Neutrophil (primary cell): Measurements from ENCODE around the gene CPAMD8.

Experiments
- H3K27ac ChIP-seq: fragments of 200-600 bp; sonication (generic); 2 replicates; pipeline ENCODE4 v1.5.1; 2016; ENCODE audit warnings: mild to moderate bottlenecking, moderate library complexity
- H3K27me3 ChIP-seq: fragments of 200-600 bp; sonication (generic); 2 replicates; pipeline ENCODE4 v1.6.0; 2016; ENCODE audit warnings: mild to moderate bottlenecking
- H3K36me3 ChIP-seq: fragments of 200-600 bp; sonication (generic); 2 replicates; pipeline ENCODE4 v1.5.1; 2017
- H3K4me1 ChIP-seq, 2 experiments: fragments of 200-600 bp in 1 of 2; sonication (generic) in 1 of 2; 1 replicate in 1 of 2; 2 replicates in 1 of 2; pipeline versions ENCODE4 v1.5.1 to v1.6.1; 2013 to 2016; ENCODE audit warnings: low read depth in 1 of 2, low read length in 1 of 2, mild to moderate bottlenecking in 1 of 2, moderate library complexity in 1 of 2; ENCODE audit not compliant: control insufficient read depth in 1 of 2, insufficient read depth in 1 of 2
- H3K4me3 ChIP-seq, 2 experiments: fragments of 200-600 bp in 1 of 2; sonication (generic) in 1 of 2; 1 replicate in 1 of 2; 2 replicates in 1 of 2; pipeline ENCODE4 v1.5.1; 2013 to 2016; ENCODE audit warnings: low read depth in 1 of 2, low read length in 1 of 2, mild to moderate bottlenecking in 1 of 2, moderate library complexity in 1 of 2
- H3K9me3 ChIP-seq: fragments of 200-600 bp; sonication (generic); 2 replicates; pipeline ENCODE4 v1.5.1; 2016
- TF ChIP-seq, protein P1 (sequence below): fragments of 200-600 bp; sonication (generic); IDR thresholded peaks from 2 replicates; pipeline ENCODE4 v1.5.1; 2016; ENCODE audit warnings: antibody characterized with exemption

Gene CPAMD8

GRCh38 chr19:17061691-17062090 is 35.1 kb upstream of the CPAMD8 start:
- TF ChIP-seq, protein P1, sequence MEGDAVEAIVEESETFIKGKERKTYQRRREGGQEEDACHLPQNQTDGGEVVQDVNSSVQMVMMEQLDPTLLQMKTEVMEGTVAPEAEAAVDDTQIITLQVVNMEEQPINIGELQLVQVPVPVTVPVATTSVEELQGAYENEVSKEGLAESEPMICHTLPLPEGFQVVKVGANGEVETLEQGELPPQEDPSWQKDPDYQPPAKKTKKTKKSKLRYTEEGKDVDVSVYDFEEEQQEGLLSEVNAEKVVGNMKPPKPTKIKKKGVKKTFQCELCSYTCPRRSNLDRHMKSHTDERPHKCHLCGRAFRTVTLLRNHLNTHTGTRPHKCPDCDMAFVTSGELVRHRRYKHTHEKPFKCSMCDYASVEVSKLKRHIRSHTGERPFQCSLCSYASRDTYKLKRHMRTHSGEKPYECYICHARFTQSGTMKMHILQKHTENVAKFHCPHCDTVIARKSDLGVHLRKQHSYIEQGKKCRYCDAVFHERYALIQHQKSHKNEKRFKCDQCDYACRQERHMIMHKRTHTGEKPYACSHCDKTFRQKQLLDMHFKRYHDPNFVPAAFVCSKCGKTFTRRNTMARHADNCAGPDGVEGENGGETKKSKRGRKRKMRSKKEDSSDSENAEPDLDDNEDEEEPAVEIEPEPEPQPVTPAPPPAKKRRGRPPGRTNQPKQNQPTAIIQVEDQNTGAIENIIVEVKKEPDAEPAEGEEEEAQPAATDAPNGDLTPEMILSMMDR, result no peak
- Histone ChIP-seq H3K36me3 (peaks cover 24% of the 10 kb centered on the region), H3K27ac (peak overlapping the region; percentile 53), H3K27me3 (no peaks in the 10 kb centered on the region), H3K4me3 (no peak overlapping the region), H3K9me3 (no peaks in the 10 kb centered on the region), H3K4me1 (peaks cover 10 to 19% of the 10 kb centered on the region in 2 experiments)

DNA sequence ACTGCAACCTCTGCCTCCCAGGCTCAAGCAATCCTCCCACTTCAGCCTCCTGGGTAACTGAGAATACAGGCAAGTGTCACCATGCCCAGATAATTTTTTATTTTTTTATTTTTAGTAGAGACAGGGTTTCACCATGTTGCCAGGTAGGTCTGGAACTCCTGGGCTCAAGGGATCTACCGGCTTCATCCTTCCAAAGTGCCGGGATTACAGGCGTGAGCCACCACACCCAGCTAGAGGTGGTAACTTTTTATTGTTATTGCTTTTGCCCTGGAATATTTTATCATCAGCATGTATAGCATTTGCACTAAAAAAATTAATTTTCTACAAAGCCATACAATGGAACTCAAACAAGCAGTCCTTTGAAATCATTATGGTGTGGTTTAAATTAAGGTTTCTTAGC is 34.6 kb upstream of the CPAMD8 start:
- Histone ChIP-seq H3K27me3 (no peaks in the 10 kb centered on the region), H3K9me3 (no peaks in the 10 kb centered on the region), H3K4me1 (peaks cover 5 to 14% of the 10 kb centered on the region in 2 experiments), H3K27ac (peak overlapping the region; percentile 53), H3K4me3 (no peak overlapping the region), H3K36me3 (peaks cover 28% of the 10 kb centered on the region)
- TF ChIP-seq, protein P1, result no peak

DNA sequence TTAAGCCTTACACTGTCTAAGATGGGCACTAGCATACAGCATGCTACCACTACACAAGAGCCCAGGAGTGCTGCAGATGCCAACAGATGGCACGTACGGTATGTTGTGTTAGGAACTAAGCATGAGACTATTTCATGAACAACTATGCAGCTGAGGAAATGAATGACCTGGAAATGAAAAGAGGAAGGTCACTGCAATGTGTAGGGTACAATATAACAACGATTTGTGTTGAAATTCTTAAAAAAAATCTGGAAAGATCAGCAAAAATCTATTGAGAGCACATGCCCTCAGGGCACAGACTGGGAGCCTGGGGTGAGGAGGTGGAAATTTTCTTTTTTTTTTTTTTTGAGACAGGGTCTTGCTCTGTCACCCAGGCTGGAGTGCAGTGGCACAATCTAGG is 34.2 kb upstream of the CPAMD8 start:
- no peak overlapping the region for H3K4me3 ChIP-seq
- no peaks in the 10 kb centered on the region for H3K27me3 ChIP-seq
- peaks cover 4 to 12% of the 10 kb centered on the region in 2 experiments for H3K4me1 ChIP-seq
- peaks cover 32% of the 10 kb centered on the region for H3K36me3 ChIP-seq
- TF ChIP-seq, protein P1, result no peak
- H3K27ac ChIP-seq, result peak overlapping the region; percentile 53
- no peaks in the 10 kb centered on the region for H3K9me3 ChIP-seq

- peaks cover 46% of the 10 kb centered on the region for H3K36me3 ChIP-seq
- TF ChIP-seq, protein P1, result no peak
- H3K9me3 ChIP-seq, result no peaks in the 10 kb centered on the region
- no peak overlapping the region for H3K4me3 ChIP-seq
- H3K27me3 ChIP-seq, result no peaks in the 10 kb centered on the region
- H3K27ac ChIP-seq, result no peak overlapping the region
- H3K4me1 ChIP-seq, result peaks cover 4 to 12% of the 10 kb centered on the region in 2 experiments
Observed at GRCh38 chr19:17058236-17058635, 31.6 kb upstream of the CPAMD8 start.

GRCh38 chr19:17055636-17056035 is 29.0 kb upstream of the CPAMD8 start:
- TF ChIP-seq, protein P1, result no peak
- no peaks in the 10 kb centered on the region for H3K27me3 ChIP-seq
- no peak overlapping the region for H3K27ac ChIP-seq
- H3K4me1 ChIP-seq, result peaks cover 1% of the 10 kb centered on the region in 2 experiments
- no peak overlapping the region for H3K4me3 ChIP-seq
- peaks cover 67% of the 10 kb centered on the region for H3K36me3 ChIP-seq
- no peaks in the 10 kb centered on the region for H3K9me3 ChIP-seq

- Histone ChIP-seq H3K27ac (no peak overlapping the region), H3K27me3 (no peaks in the 10 kb centered on the region), H3K9me3 (no peaks in the 10 kb centered on the region), H3K4me1 (no peaks in the 10 kb centered on the region), H3K4me3 (no peak overlapping the region), H3K36me3 (peaks cover 76% of the 10 kb centered on the region)
- TF ChIP-seq, protein P1, result no peak
Observed at GRCh38 chr19:17054746-17055145, 28.1 kb upstream of the CPAMD8 start.
